SK-N-SH treated with all-trans-retinoic acid at 6 μM for 48 hours (cell line): ENCODE data around the gene GPATCH1.

Experiments used
- ATAC-seq: fragments of 200-7000 bp; cut with Tn5 transposase; 3 replicates; pipeline ENCODE4 v1.9.1; 2020; ENCODE audit warnings: mild to moderate bottlenecking, moderate library complexity
- ARNTL ChIP-seq: fragments of 450-650 bp; formaldehyde crosslinking; IDR thresholded peaks from 2 replicates; pipeline ENCODE4 v1.5.0; 2020; ENCODE audit warnings: low read depth, mild to moderate bottlenecking, moderate library complexity, borderline replicate concordance
- BACH2 ChIP-seq: fragments of 250-450 bp; sonication (Bioruptor Pico); IDR thresholded peaks from 2 replicates; pipeline ENCODE4 v1.9.0; 2021; ENCODE audit warnings: mild to moderate bottlenecking, borderline replicate concordance
- CREB5 ChIP-seq: fragments of 250-450 bp; sonication (Bioruptor Pico); IDR thresholded peaks from 2 replicates; pipeline ENCODE4 v1.5.1; 2020; ENCODE audit warnings: low read depth, mild to moderate bottlenecking, moderate library complexity
- CSDC2 ChIP-seq: fragments of 250-450 bp; sonication (Bioruptor Pico); IDR thresholded peaks from 2 replicates; pipeline ENCODE4 v1.5.0; 2020; ENCODE audit warnings: mild to moderate bottlenecking, moderate library complexity
- CSRNP3 ChIP-seq: fragments of 250-450 bp; sonication (Bioruptor Pico); IDR thresholded peaks from 2 replicates; pipeline ENCODE4 v1.5.1; 2021; ENCODE audit warnings: mild to moderate bottlenecking, moderate library complexity
- ESRRG ChIP-seq: fragments of 250-450 bp; sonication (Bioruptor Pico); IDR thresholded peaks from 2 replicates; pipeline ENCODE4 v1.6.1; 2021; ENCODE audit warnings: mild to moderate bottlenecking
- GLIS3 ChIP-seq: fragments of 250-450 bp; sonication (Bioruptor Pico); IDR thresholded peaks from 2 replicates; pipeline ENCODE4 v1.5.0; 2020; ENCODE audit warnings: mild to moderate bottlenecking, moderate library complexity
- ISL1 ChIP-seq: fragments of 250-450 bp; sonication (Bioruptor Pico); IDR thresholded peaks from 2 replicates; pipeline ENCODE4 v2.1.2; 2022; ENCODE audit warnings: mild to moderate bottlenecking, moderate library complexity
- OSR1 ChIP-seq: fragments of 250-450 bp; sonication (Bioruptor Pico); IDR thresholded peaks from 2 replicates; pipeline ENCODE4 v1.8.0; 2022; ENCODE audit warnings: moderate library complexity, mild to moderate bottlenecking, inconsistent platforms
- PATZ1 ChIP-seq: fragments of 250-450 bp; sonication (Bioruptor Pico); IDR thresholded peaks from 2 replicates; pipeline ENCODE4 v1.8.0; 2020; ENCODE audit warnings: mild to moderate bottlenecking, moderate library complexity, borderline replicate concordance
- POU6F1 ChIP-seq: fragments of 250-450 bp; sonication (Bioruptor Pico); IDR thresholded peaks from 2 replicates; pipeline ENCODE4 v1.8.0; 2021; ENCODE audit warnings: low read depth, mild to moderate bottlenecking, moderate library complexity, borderline replicate concordance
- PPARA ChIP-seq: fragments of 250-450 bp; sonication (Bioruptor Pico); IDR thresholded peaks from 2 replicates; pipeline ENCODE4 v1.5.0; 2020; ENCODE audit warnings: mild to moderate bottlenecking, borderline replicate concordance
- RARB ChIP-seq: fragments of 250-450 bp; sonication (Bioruptor Pico); IDR thresholded peaks from 2 replicates; pipeline ENCODE4 v1.8.0; 2021; ENCODE audit warnings: mild to moderate bottlenecking, moderate library complexity
- SNAI2 ChIP-seq: fragments of 250-450 bp; sonication (Bioruptor Pico); IDR thresholded peaks from 2 replicates; pipeline ENCODE4 v1.5.0; 2020; ENCODE audit warnings: mild to moderate bottlenecking, moderate library complexity
- TCF4 ChIP-seq: fragments of 250-450 bp; sonication (Bioruptor Pico); IDR thresholded peaks from 2 replicates; pipeline ENCODE4 v1.8.0; 2021; ENCODE audit warnings: mild to moderate bottlenecking, moderate library complexity, borderline replicate concordance
- TOX ChIP-seq: fragments of 250-450 bp; sonication (Bioruptor Pico); IDR thresholded peaks from 2 replicates; pipeline ENCODE4 v1.8.0; 2021; ENCODE audit warnings: mild to moderate bottlenecking, moderate library complexity, borderline replicate concordance
- TSHZ2 ChIP-seq: fragments of 250-450 bp; sonication (Bioruptor Pico); IDR thresholded peaks from 2 replicates; pipeline ENCODE4 v1.5.0; 2020; ENCODE audit warnings: mild to moderate bottlenecking, moderate library complexity
- ZC3H10 ChIP-seq: fragments of 250-450 bp; sonication (Bioruptor Pico); IDR thresholded peaks from 2 replicates; pipeline ENCODE4 v1.5.1; 2021; ENCODE audit warnings: mild to moderate bottlenecking, moderate library complexity
- ZFP3 ChIP-seq: fragments of 250-450 bp; sonication (Bioruptor Pico); IDR thresholded peaks from 2 replicates; pipeline ENCODE4 v1.5.0; 2020; ENCODE audit warnings: mild to moderate bottlenecking, moderate library complexity
- ZFP30 ChIP-seq: fragments of 450-650 bp; formaldehyde crosslinking; IDR thresholded peaks from 2 replicates; pipeline ENCODE4 v1.5.0; 2022; ENCODE audit warnings: mild to moderate bottlenecking, moderate library complexity
- ZNF565 ChIP-seq: fragments of 450-650 bp; formaldehyde crosslinking; conservative IDR thresholded peaks from 2 replicates; pipeline ENCODE4 v1.5.0; 2020; ENCODE audit warnings: low read depth, mild to moderate bottlenecking, moderate library complexity
- ZNF70 ChIP-seq: fragments of 450-650 bp; formaldehyde crosslinking; IDR thresholded peaks from 2 replicates; pipeline ENCODE4 v1.5.0; 2020; ENCODE audit warnings: mild to moderate bottlenecking, moderate library complexity
- ZNF8 ChIP-seq: fragments of 450-650 bp; formaldehyde crosslinking; IDR thresholded peaks from 2 replicates; pipeline ENCODE4 v1.5.0; 2020; ENCODE audit warnings: mild to moderate bottlenecking, moderate library complexity

Gene GPATCH1

GRCh38 chr19:33054623-33055022 is 26.4 kb upstream of the GPATCH1 start:
- ATAC-seq: no peak
- TF ChIP-seq CSRNP3 (no peak), ARNTL (CRISPR knock-in tag) (no peak), POU6F1 (no peak), ZNF70 (CRISPR knock-in tag) (no peak), PATZ1 (CRISPR knock-in tag) (no peak), ZFP3 (CRISPR knock-in tag) (no peak), ZNF8 (CRISPR knock-in tag) (no peak), ISL1 (CRISPR knock-in tag) (no peak), TOX (CRISPR knock-in tag) (no peak), CREB5 (CRISPR knock-in tag) (no peak), CSDC2 (no peak), BACH2 (CRISPR knock-in tag) (no peak), PPARA (CRISPR knock-in tag) (no peak), RARB (no peak), ZFP30 (CRISPR knock-in tag) (no peak), GLIS3 (CRISPR knock-in tag) (no peak), TCF4 (CRISPR knock-in tag) (no peak), SNAI2 (CRISPR knock-in tag) (no peak), ZC3H10 (no peak)

GRCh38 chr19:33055718-33056117 is 25.3 kb upstream of the GPATCH1 start:
- ATAC-seq: no peak
- no peak for TF ChIP-seq ZNF565 (CRISPR knock-in tag)
- 0 out of 2 replicates have a peak, but pooled peaks have one; percentile 10 for TF ChIP-seq ISL1 (CRISPR knock-in tag)
- TF ChIP-seq, all 23 proteins: peak for 1

- ATAC-seq: no peak
- TF ChIP-seq PATZ1 (CRISPR knock-in tag) (no peak), PPARA (CRISPR knock-in tag) (no peak), ESRRG (CRISPR knock-in tag) (no peak), ZFP3 (CRISPR knock-in tag) (no peak), TSHZ2 (CRISPR knock-in tag) (no peak), ZNF70 (CRISPR knock-in tag) (no peak), ZNF8 (CRISPR knock-in tag) (no peak), ZFP30 (CRISPR knock-in tag) (no peak), CSDC2 (no peak), ZNF565 (CRISPR knock-in tag) (no peak), OSR1 (CRISPR knock-in tag) (no peak), ISL1 (CRISPR knock-in tag) (no peak), POU6F1 (no peak), SNAI2 (CRISPR knock-in tag) (no peak), TOX (CRISPR knock-in tag) (no peak), CREB5 (CRISPR knock-in tag) (no peak)
Observed at GRCh38 chr19:33060586-33060985, 20.4 kb upstream of the GPATCH1 start.
